ENCODE data around the gene ZSCAN29.

Gene ZSCAN29

GRCh38 chr15:43361313-43361903 is 9.4 kb downstream of the ZSCAN29 start:
- no peaks in the 10 kb centered on the region for H3K4me1 ChIP-seq

GRCh38 chr15:43360821-43361220 is 10.0 kb downstream of the ZSCAN29 start:
- TF ChIP-seq CTCF (IDR thresholded peaks at IDR 0.05; ENCODE audit: low read depth, low read length): no peak
- Histone ChIP-seq H3K27me3 (no peaks in the 10 kb centered on the region), H3K4me3 (ENCODE audit: low read depth, low read length) (no peak overlapping the region), H3K36me3 (peaks cover 67% of the 10 kb centered on the region), H3K9me3 (peaks cover 11% of the 10 kb centered on the region), H3K4me1 (no peaks in the 10 kb centered on the region)
- DNase-seq: no peak

More at GRCh38 chr15:43361313-43361903, 9.4 kb downstream of the ZSCAN29 start:
- Histone ChIP-seq H3K36me3 (peaks cover 73% of the 10 kb centered on the region), H3K4me3 (ENCODE audit: low read depth, low read length) (no peak overlapping the region), H3K9me3 (peaks cover 11% of the 10 kb centered on the region), H3K27me3 (no peaks in the 10 kb centered on the region)
- no peak for TF ChIP-seq CTCF (IDR thresholded peaks at IDR 0.05; ENCODE audit: low read depth, low read length)
- no peak for DNase-seq

GRCh38 chr15:43352693-43353382 is 18.0 kb downstream of the ZSCAN29 start:
- no peak overlapping the region for H3K4me3 ChIP-seq (ENCODE audit: low read depth, low read length)
- no peak for TF ChIP-seq CTCF (IDR thresholded peaks at IDR 0.05; ENCODE audit: low read depth, low read length)
- H3K9me3 ChIP-seq: no peaks in the 10 kb centered on the region
- DNase-seq: no peak
- no peaks in the 10 kb centered on the region for H3K4me1 ChIP-seq
- peaks cover 7% of the 10 kb centered on the region for H3K36me3 ChIP-seq
- no peaks in the 10 kb centered on the region for H3K27me3 ChIP-seq

- Histone ChIP-seq H3K27me3 (no peaks in the 10 kb centered on the region), H3K4me3 (ENCODE audit: low read depth, low read length) (no peak overlapping the region), H3K4me1 (no peaks in the 10 kb centered on the region), H3K9me3 (no peaks in the 10 kb centered on the region), H3K36me3 (peaks cover 7% of the 10 kb centered on the region)
- no peak for TF ChIP-seq CTCF (IDR thresholded peaks at IDR 0.05; ENCODE audit: low read depth, low read length)
- DNase-seq: no peak
Measured at GRCh38 chr15:43347114-43347513, 23.7 kb downstream of the ZSCAN29 start.

- Histone ChIP-seq H3K4me3 (ENCODE audit: low read depth, low read length) (no peak overlapping the region), H3K36me3 (peaks cover 4% of the 10 kb centered on the region), H3K9me3 (no peaks in the 10 kb centered on the region), H3K4me1 (no peaks in the 10 kb centered on the region), H3K27me3 (no peaks in the 10 kb centered on the region)
- no peak for DNase-seq
- TF ChIP-seq CTCF (IDR thresholded peaks at IDR 0.05; ENCODE audit: low read depth, low read length): 0 out of 2 replicates have a peak, but pooled peaks have one; percentile 17
Measured at GRCh38 chr15:43346305-43346704, 24.5 kb downstream of the ZSCAN29 start.

- no peaks in the 10 kb centered on the region for H3K27me3 ChIP-seq
- peak overlapping the region; percentile 84 for H3K4me3 ChIP-seq (ENCODE audit: low read depth, low read length)
- TF ChIP-seq CTCF (IDR thresholded peaks at IDR 0.05; ENCODE audit: low read depth, low read length): no peak
- H3K4me1 ChIP-seq: no peaks in the 10 kb centered on the region
- H3K36me3 ChIP-seq: peaks cover 12% of the 10 kb centered on the region
- no peaks in the 10 kb centered on the region for H3K9me3 ChIP-seq
- DNase-seq: no peak
Measured at GRCh38 chr15:43330780-43331087, 40.1 kb downstream of the ZSCAN29 start.
